ENCODE data around the gene RINT1.

DNA sequence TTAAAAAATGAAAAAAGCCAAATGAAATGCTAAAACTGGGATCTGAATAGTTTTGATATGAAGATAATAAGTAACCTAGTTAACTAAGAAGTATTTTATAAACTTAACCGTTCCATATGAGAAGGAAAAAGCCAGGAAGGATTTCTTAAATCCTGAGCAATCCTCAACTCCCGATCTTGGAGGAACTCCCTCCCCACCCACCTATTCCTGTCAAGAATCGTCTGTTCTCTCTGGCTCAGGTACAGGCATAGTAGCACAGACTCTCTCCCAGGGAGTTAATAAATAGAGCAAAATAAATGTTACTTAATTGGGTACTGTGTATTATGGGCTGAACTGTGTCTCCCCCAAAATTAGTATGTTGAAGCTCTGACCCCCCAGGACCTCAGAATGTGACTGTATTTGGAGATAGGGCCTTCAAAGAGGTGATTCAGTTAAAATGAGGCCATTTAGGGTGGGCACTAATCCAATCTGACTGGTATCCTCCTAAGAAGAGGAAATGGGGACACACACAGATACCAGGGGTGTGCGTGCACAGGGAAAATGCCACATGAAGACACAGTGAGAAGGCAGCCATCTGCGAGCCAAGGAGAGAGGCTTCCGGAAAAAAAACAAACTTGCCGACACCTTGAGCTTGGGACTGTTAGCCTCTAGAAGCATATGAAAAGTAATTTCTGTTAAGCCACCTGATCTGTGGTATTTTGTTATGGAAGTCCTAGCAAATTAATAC lies 38.6 kb upstream of the RINT1 start:
- TF ChIP-seq CTCF (optimal IDR thresholded peaks at IDR 0.05 in 1 of 3, IDR thresholded peaks at IDR 0.05 in 1 of 3, conservative IDR thresholded peaks at IDR 0.05 in 1 of 3; ENCODE audit: extremely low read depth in 1 of 3, insufficient read depth in 2 of 3, low read length in 3 of 3) = no peak
- no peak for TF ChIP-seq EZH2 (IDR thresholded peaks at IDR 0.05; ENCODE audit: low read length)

Measured in keratinocyte (primary cell).